Brain microvascular endothelial cell (primary cell): Measurements from ENCODE around the gene RERE.

Experiments used
- DNase-seq: peaks from one replicate; pipeline ENCODE4 v3.0.0-alpha.2; 2020
- H3K27ac ChIP-seq: fragments of 250-450 bp; sonication (Bioruptor Pico); 2 replicates; pipeline ENCODE4 v1.5.1; 2020; ENCODE audit warnings: mild to moderate bottlenecking, moderate library complexity
- H3K27me3 ChIP-seq: fragments of 250-450 bp; sonication (Bioruptor Pico); replicated peaks from 2 replicates; pipeline ENCODE4 v1.5.1; 2020; ENCODE audit warnings: mild to moderate bottlenecking
- H3K36me3 ChIP-seq: fragments of 250-450 bp; sonication (Bioruptor Pico); replicated peaks from 2 replicates; pipeline ENCODE4 v1.5.1; 2020; ENCODE audit warnings: mild to moderate bottlenecking
- H3K4me3 ChIP-seq: 2 replicates; pipeline ENCODE4 v1.5.1; 2011; ENCODE audit warnings: low read depth, mild to moderate bottlenecking, control low read depth, low read length, moderate library complexity
- in situ Hi-C: cut with HindIII; loops from 2 replicates; pipeline ENCODE4 v1.10.0; 2017; ENCODE audit warnings: low sequenced_read_pairs, low pct_ligation_motif_present
- TF ChIP-seq, protein P1 (sequence below): IDR thresholded peaks from 2 replicates; pipeline ENCODE4 v1.5.1; 2011; ENCODE audit warnings: low read depth, mild to moderate bottlenecking, moderate library complexity, low read length, control low read depth, inconsistent platforms; ENCODE audit errors: missing control alignments

RERE gene

GRCh38 chr1:8807004-8807403 is 10.4 kb downstream of the RERE start:
- in situ Hi-C loops = no loop called here
- DNase-seq = no peak
- Histone ChIP-seq H3K4me3 (no peak overlapping the region), H3K27me3 (no peaks in the 10 kb centered on the region), H3K27ac (no peak overlapping the region), H3K36me3 (no peaks in the 10 kb centered on the region)
- TF ChIP-seq, protein P1, sequence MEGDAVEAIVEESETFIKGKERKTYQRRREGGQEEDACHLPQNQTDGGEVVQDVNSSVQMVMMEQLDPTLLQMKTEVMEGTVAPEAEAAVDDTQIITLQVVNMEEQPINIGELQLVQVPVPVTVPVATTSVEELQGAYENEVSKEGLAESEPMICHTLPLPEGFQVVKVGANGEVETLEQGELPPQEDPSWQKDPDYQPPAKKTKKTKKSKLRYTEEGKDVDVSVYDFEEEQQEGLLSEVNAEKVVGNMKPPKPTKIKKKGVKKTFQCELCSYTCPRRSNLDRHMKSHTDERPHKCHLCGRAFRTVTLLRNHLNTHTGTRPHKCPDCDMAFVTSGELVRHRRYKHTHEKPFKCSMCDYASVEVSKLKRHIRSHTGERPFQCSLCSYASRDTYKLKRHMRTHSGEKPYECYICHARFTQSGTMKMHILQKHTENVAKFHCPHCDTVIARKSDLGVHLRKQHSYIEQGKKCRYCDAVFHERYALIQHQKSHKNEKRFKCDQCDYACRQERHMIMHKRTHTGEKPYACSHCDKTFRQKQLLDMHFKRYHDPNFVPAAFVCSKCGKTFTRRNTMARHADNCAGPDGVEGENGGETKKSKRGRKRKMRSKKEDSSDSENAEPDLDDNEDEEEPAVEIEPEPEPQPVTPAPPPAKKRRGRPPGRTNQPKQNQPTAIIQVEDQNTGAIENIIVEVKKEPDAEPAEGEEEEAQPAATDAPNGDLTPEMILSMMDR = no peak

GRCh38 chr1:8800416-8800815 is 17.0 kb downstream of the RERE start:
- in situ Hi-C loops = no loop called here
- Histone ChIP-seq H3K27me3 (no peaks in the 10 kb centered on the region), H3K27ac (no peak overlapping the region), H3K4me3 (no peak overlapping the region), H3K36me3 (no peaks in the 10 kb centered on the region)
- no peak for DNase-seq
- TF ChIP-seq, protein P1 = no peak

DNA sequence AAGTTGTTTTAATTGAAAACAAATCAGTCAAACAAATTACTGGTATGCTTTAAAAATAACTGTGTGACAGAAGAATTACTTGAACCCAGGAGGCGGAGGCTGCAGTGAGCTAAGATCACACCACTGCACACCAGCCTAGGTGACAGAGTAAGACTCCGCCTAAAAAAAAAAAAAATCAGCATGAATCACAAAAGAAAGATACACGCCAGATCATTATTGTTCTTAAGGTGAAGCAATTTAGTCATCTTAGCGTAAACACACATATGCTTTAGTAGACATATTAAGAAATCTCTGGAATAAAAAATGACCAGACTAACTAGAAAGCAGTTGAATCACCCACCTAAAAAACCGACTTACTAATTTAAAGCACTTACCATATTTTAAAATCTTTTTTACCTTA is 20.2 kb downstream of the RERE start:
- no peak overlapping the region for H3K27ac ChIP-seq
- TF ChIP-seq, protein P1 = no peak
- no peak for DNase-seq
- H3K36me3 ChIP-seq = no peaks in the 10 kb centered on the region
- no peak overlapping the region for H3K4me3 ChIP-seq
- in situ Hi-C loops = no loop called here
- H3K27me3 ChIP-seq = no peaks in the 10 kb centered on the region

DNA sequence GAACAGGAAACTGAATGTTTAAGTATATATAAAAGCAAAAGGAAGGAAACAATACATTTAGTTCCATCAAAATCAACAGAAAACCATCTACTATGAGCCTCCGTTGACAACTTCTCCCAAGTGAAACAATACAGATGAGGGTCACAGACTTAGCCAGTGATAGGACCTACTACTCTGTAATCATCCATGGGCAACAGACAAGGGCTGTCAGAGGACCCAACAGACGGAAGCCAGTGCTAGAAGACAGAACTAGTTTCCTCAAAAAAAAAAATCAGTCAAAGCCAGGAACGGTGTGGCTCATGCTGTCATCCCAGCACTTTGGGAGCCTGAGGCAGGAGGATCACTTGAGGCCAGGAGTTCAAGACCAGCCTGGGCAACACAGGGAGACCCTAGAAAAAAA is 20.6 kb downstream of the RERE start:
- DNase-seq = no peak
- Histone ChIP-seq H3K27ac (no peak overlapping the region), H3K4me3 (no peak overlapping the region), H3K36me3 (no peaks in the 10 kb centered on the region), H3K27me3 (no peaks in the 10 kb centered on the region)
- in situ Hi-C loops = no loop called here
- TF ChIP-seq, protein P1 = no peak

DNA sequence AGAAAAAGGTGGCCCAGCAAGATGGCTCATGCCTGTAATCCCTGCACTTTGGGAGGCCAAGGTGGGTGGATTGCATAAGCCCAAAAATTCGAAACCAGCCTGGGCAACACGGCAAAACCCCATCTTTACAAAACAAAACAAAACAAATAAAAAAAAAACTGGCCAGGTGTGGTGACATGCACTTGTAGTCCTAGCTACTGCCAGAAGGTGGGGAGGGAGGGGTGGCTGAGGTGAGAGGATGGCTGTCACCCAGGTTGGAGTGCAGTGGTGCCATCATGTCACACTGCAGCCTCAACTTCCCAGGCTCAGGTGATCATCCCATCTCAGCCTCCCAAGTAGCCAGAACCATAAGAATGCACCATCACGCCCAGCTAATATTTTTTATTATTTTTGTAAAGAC is 22.8 kb downstream of the RERE start:
- H3K36me3 ChIP-seq = no peaks in the 10 kb centered on the region
- in situ Hi-C loops = no loop called here
- H3K27ac ChIP-seq = no peak overlapping the region
- no peak for DNase-seq
- TF ChIP-seq, protein P1 = no peak
- no peak overlapping the region for H3K4me3 ChIP-seq
- no peaks in the 10 kb centered on the region for H3K27me3 ChIP-seq

DNA sequence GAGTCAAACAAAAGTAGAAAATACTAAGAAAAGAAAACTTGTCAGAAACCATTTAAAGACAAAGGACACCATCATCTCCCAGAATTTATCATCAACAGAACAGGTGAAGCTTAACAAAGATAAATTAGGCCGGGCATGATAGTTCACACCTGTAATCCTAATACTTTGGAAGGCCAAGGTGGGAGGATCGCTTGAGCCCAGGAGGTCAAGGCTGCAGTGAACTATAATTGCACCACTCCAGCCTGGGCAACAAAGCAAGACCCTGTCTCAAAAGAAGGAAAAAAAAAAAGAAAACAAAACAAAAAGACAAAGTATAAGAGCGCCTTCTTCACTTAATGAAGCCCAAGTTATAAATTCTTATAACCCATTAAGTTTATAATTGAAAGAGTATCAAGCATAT is 25.6 kb downstream of the RERE start:
- H3K27ac ChIP-seq = no peak overlapping the region
- no peak for DNase-seq
- TF ChIP-seq, protein P1 = no peak
- H3K4me3 ChIP-seq = no peak overlapping the region
- no peaks in the 10 kb centered on the region for H3K36me3 ChIP-seq
- in situ Hi-C loops = no loop called here
- no peaks in the 10 kb centered on the region for H3K27me3 ChIP-seq
